NCI-H1092 (cell line): ENCODE data around the gene SLC27A5.
A peak's percentile ranks its signal among the peaks of the same experiment; 100 is the strongest.
"Not testable (repeated sequence)": the region's sequence is repeated elsewhere in the genome, so short reads cannot be mapped to it uniquely, and the experiment has no call there.

Source experiments
- DNase-seq: peaks from one replicate; lab custom pipeline; 2025; lab: John Stamatoyannopoulos, UW

The SLC27A5 gene

GRCh38 chr19:58468216-58468839 lies 43.5 kb downstream of the SLC27A5 start:
- DNase-seq: no peak

GRCh38 chr19:58466760-58467589 lies 44.8 kb downstream of the SLC27A5 start, which contains the start of gene ZNF324:
Gene ZNF324 (plus strand): TSS chr19:58467080. CDS start chr19:58469186, 2,106 bp downstream.
- DNase-seq: peak; percentile 92

GRCh38 chr19:58466089-58466759 lies 45.6 kb downstream of the SLC27A5 start:
- DNase-seq: no peak

GRCh38 chr19:58460039-58460438 lies 51.8 kb downstream of the SLC27A5 start:
- no peak for DNase-seq

GRCh38 chr19:58456111-58456510 lies 55.7 kb downstream of the SLC27A5 start:
- no peak for DNase-seq

GRCh38 chr19:58455306-58455705 lies 56.5 kb downstream of the SLC27A5 start:
- no peak for DNase-seq

- no peak for DNase-seq
These were observed 58.0 kb downstream of the SLC27A5 start for GRCh38 chr19:58453743-58454142.

- peak; percentile 95 for DNase-seq
These were observed 60.3 kb downstream of the SLC27A5 start, which contains the start of gene ZNF324B for GRCh38 chr19:58451358-58452101. Gene ZNF324B (plus strand): TSS chr19:58451622. CDS start chr19:58453702, 2,080 bp downstream.

- no peak for DNase-seq
These were observed 60.9 kb downstream of the SLC27A5 start for GRCh38 chr19:58450856-58451357.

- not testable (repeated sequence) for DNase-seq
These were observed 61.8 kb downstream of the SLC27A5 start for GRCh38 chr19:58449980-58450379.

- not testable (repeated sequence) for DNase-seq
These were observed 62.9 kb downstream of the SLC27A5 start for GRCh38 chr19:58448860-58449259.
